Measurements from ENCODE around the gene ADAD2.
"Not testable (repeated sequence)": the region's sequence is repeated elsewhere in the genome, so short reads cannot be mapped to it uniquely, and the experiment has no call there.

The ADAD2 gene

GRCh38 chr16:84214451-84215066 lies 23.6 kb downstream of the ADAD2 start:
- TF ChIP-seq CTCF (IDR thresholded peaks at IDR 0.05; ENCODE audit: insufficient read depth, low read depth, low read length, missing control alignments) = no peak
- no peak overlapping the region for H3K4me3 ChIP-seq (ENCODE audit: low read depth, low read length)
- DNase-seq (ENCODE audit: low read depth) = no peak

GRCh38 chr16:84215531-84215930 lies 24.6 kb downstream of the ADAD2 start:
- DNase-seq (ENCODE audit: low read depth) = no peak
- no peak overlapping the region for H3K4me3 ChIP-seq (ENCODE audit: low read depth, low read length)
- TF ChIP-seq CTCF (IDR thresholded peaks at IDR 0.05; ENCODE audit: insufficient read depth, low read depth, low read length, missing control alignments) = no peak

GRCh38 chr16:84216144-84216543 lies 25.2 kb downstream of the ADAD2 start:
- DNase-seq (ENCODE audit: low read depth); H3K4me3 ChIP-seq (ENCODE audit: low read depth, low read length): not testable (repeated sequence)

GRCh38 chr16:84218176-84218823 lies 27.3 kb downstream of the ADAD2 start:
- no peak for TF ChIP-seq CTCF (IDR thresholded peaks at IDR 0.05; ENCODE audit: insufficient read depth, low read depth, low read length, missing control alignments)
- no peak overlapping the region for H3K4me3 ChIP-seq (ENCODE audit: low read depth, low read length)
- DNase-seq (ENCODE audit: low read depth) = no peak

- no peak for TF ChIP-seq CTCF (IDR thresholded peaks at IDR 0.05; ENCODE audit: insufficient read depth, low read depth, low read length, missing control alignments)
- no peak overlapping the region for H3K4me3 ChIP-seq (ENCODE audit: low read depth, low read length)
- DNase-seq (ENCODE audit: low read depth) = no peak
Measured at GRCh38 chr16:84218956-84219355, 28.0 kb downstream of the ADAD2 start.

- no peak for TF ChIP-seq CTCF (IDR thresholded peaks at IDR 0.05; ENCODE audit: insufficient read depth, low read depth, low read length, missing control alignments)
- H3K4me3 ChIP-seq (ENCODE audit: low read depth, low read length) = no peak overlapping the region
- no peak for DNase-seq (ENCODE audit: low read depth)
Measured at GRCh38 chr16:84220851-84221250, 29.9 kb downstream of the ADAD2 start.

GRCh38 chr16:84223456-84223855 lies 32.5 kb downstream of the ADAD2 start:
- H3K4me3 ChIP-seq (ENCODE audit: low read depth, low read length) = no peak overlapping the region
- no peak for DNase-seq (ENCODE audit: low read depth)
- TF ChIP-seq CTCF (IDR thresholded peaks at IDR 0.05; ENCODE audit: insufficient read depth, low read depth, low read length, missing control alignments) = no peak

All from GM12865 (cell line).